ENCODE data around the gene TENM4.
"Not testable (repeated sequence)": the region's sequence is repeated elsewhere in the genome, so short reads cannot be mapped to it uniquely, and the experiment has no call there.

The TENM4 gene

DNA sequence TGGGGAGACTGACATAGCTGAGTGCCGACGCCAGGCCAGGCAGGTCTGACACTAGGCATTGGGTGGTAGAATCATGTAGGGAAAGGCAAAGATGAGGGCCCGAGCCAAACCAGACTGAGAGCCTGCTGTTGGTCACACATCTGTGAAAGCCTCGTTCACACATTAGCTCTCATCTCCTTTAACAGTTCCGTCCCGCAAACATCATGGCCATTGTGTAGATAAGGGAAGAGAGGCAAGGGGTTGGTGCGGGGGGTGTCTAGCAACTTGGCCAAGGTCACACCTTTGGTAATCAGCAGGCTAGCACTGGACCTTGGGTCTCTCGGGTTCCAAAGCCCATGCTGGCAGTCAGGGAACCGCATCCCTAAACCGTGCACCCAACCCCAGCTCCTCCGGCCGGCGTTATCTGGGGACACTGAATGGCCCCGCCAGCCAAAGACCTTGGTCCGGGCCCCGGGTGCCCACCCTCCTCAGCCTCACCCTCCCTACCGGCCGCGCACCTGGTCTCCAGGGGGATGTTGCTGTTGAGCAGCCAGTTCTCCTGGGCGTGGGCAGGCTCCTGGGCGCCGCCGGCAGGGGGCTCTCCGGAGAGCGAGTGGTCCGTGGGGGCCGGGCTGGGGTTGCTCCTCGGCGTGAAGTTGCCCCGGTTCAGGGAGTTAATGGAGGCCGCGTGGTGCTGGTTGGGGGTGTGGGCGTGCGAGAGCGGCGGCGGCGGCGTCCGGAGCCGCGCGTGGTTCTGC lies 537.9 kb downstream of the TENM4 start:
- DNase-seq (ENCODE audit: low read depth in 3 of 3): no peak

- no peak for DNase-seq (ENCODE audit: low read depth in 3 of 3)
Observed at GRCh38 chr11:78901831-78902230, 539.0 kb downstream of the TENM4 start.

GRCh38 chr11:78898266-78898775 lies 542.5 kb downstream of the TENM4 start:
- no peak for DNase-seq (ENCODE audit: low read depth in 3 of 3)

DNA sequence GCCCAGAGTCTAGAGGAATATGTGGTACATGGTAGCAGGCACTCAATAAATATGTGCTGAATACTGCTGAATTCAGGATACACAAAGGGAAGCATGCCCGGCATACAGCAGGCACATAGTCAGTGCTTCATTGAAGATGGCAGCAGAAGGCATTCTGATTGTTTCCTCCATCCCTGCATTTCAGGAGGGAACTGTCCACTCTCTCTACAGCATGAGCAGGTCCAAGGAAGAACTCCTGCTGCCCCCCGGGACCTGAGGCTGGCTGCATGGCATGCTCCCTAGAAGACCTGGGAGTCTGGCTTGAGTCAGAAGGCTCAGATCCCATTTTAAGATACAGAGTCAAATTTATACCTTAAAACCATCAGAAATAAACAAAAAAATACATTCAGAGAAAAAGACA lies 546.8 kb downstream of the TENM4 start:
- no peak for DNase-seq (ENCODE audit: low read depth in 3 of 3)

- no peak for DNase-seq (ENCODE audit: low read depth in 3 of 3)
Observed at GRCh38 chr11:78889698-78890097, 551.1 kb downstream of the TENM4 start.

- no peak for DNase-seq (ENCODE audit: low read depth in 3 of 3)
Observed at GRCh38 chr11:78886616-78887015, 554.2 kb downstream of the TENM4 start.

DNA sequence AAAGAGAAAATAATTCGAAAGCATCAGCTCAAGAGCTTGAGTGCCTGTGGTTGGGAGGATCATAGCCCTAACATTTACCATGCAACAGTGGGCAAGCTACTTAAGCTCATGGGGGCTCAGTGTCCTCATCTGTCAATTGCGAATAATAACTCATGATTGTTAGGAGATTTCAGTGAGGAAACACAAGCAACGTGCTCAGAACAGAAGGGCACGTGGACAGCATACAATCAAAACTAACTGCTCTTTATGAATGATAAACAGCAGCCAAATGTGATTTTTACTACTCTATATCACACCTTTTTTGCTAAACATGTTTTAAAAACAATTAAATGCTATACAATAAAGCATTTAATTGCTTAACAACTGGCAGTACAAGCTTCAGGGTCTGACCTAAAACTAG lies 556.1 kb downstream of the TENM4 start:
- DNase-seq (ENCODE audit: low read depth in 3 of 3): no peak

DNA sequence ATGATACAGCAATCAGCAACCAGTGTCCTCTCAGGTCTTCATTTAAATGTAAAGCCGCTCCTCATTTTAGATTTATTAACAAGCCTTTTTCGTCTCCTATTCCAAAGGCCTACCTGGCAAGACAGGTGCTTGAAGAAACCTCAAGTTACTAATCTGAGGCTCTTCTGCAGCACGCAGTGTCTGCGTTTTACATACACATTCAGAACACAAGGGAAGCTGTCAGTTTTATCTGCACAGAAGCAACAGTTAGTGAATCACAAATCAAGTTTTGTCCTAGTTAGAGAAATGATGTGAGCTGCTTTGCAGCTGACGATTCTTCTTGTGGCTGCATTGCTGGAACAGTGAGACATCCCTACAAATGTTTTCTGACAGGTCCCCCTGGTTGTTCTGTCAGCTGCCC lies 557.3 kb downstream of the TENM4 start:
- no peak for DNase-seq (ENCODE audit: low read depth in 3 of 3)

DNA sequence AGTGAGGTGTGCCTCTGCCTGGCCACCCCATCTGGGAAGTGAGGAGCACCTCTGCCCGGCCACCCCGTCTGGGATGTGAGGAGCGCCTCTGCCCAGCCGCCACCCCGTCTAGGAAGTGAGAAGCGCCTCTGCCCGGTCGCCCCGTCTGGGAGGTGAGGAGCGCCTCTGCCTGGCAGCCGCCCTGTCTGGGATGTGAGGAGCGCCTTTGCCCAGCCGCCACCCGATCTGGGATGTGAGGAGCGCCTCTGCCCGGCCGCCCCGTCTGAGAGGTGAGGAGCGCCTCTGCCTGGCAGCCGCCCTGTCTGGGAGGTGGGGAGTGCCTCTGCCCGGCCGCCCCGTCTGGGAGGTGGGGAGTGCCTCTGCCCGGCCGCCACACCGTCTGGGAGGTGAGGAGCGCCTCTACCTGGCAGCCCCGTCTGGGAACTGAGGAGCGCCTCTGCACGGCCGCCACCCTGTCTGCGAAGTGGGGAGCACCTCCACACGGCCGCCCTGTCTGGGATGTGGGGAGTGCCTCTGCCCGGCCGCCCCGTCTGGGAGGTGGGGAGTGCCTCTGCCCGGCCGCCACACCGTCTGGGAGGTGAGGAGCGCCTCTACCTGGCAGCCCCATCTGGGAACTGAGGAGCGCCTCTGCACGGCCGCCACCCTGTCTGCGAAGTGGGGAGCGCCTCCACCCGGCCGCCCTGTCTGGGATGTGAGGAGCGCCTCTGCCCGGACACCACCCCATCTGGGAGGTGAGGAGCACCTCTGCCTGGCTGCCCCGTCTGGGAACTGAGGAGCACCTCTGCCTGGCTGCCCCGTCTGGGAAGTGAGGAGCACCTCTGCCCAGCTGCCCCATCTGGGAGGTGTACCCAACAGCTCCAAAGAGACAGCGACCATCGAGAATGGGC lies 561.5 kb downstream of the TENM4 start:
- not testable (repeated sequence) for DNase-seq (ENCODE audit: low read depth in 3 of 3)

DNA sequence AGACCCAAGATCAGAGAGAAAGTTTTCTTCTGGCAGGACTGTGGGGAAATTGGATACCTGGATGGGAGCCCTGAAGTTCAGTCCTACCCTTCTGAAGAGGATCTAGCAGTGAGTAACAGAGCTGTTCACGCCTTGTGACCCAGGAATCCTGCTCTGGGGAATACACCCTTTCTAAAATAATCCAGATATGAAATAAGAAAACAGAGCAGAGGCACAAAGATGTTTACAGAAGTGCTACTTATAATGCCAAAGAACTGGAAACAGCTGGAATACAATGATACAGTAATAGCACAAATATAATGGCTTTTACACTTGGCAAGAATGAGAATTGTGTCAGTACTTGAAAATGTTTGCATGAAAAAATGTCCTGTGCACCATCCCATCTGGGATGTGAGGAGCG lies 562.2 kb downstream of the TENM4 start:
- DNase-seq (ENCODE audit: low read depth in 3 of 3): no peak

- DNase-seq (ENCODE audit: low read depth in 3 of 3): no peak
Observed at GRCh38 chr11:78876676-78877075, 564.2 kb downstream of the TENM4 start.

GRCh38 chr11:78870655-78871054 lies 570.2 kb downstream of the TENM4 start:
- no peak for DNase-seq (ENCODE audit: low read depth in 3 of 3)

- DNase-seq (ENCODE audit: low read depth in 3 of 3): no peak
Observed at GRCh38 chr11:78869293-78869692, 571.5 kb downstream of the TENM4 start.

DNA sequence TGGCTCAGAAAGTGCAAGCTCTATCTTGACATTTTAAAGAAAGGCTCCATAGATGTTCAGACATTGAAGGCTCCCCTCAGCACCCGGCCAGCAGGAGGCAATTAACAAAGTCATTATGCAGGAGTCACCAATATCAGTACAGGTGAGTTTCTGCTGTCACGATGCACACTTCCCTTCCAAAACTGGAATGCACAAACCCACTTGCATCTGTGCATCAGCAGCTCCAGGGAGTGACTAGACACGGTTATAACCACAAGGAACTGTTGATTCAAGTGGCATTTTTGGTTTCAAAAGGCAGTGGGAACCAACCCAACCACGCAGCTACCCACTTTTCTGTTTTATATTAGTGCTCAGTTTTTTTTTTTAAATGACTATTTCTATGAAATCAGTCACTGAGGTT lies 572.3 kb downstream of the TENM4 start:
- no peak for DNase-seq (ENCODE audit: low read depth in 3 of 3)

DNA sequence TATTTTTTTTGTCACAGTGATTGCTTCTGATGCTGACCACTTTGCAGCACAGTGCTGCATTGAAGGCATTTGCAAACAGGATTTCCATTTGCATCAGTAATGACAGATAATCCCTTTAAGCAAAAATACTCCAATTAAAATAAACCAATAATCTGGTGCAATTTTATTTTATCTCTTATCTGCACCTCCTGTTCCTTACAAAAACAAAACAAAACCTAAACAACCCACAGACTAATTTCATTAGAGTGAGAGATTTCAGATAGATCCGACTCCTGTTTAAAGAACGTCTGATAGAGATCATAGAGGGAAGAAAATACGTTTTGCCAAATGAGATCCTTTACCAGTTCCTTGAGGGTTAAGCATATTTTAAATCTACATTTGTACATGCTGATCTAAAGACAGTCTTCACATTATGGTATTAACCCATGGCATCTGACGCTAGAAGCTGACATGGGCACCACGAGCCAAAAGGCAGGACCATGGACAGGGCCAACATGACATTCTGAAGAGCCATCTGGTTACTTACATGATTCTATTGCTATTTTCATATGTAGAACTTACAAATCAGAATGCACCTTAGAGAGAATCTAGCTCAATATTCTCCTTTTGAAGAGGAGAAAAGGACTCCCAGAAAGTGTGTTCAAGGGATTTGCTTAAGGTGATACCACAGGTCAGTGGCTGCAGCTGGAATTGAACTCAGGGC lies 580.0 kb downstream of the TENM4 start:
- DNase-seq (ENCODE audit: low read depth in 3 of 3): no peak

DNA sequence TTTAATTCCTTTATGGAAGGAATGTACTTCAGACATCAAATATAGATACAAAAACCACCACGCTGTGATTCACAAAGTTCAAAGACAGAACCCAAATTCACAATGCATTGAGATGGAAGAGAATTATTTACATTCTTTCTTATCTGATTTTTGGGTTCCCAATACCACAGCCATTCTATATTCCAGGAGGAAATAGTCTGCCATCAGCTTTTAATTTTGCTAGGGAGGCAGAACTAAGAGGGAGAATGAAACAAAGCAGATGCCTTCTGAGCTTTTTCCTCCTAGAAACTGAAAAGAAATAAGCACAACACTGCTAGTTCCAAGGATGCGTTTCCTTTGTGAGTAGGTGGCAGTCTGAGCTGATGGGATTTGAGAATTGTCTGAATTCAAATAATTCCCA lies 583.1 kb downstream of the TENM4 start:
- DNase-seq (ENCODE audit: low read depth in 3 of 3): no peak

DNA sequence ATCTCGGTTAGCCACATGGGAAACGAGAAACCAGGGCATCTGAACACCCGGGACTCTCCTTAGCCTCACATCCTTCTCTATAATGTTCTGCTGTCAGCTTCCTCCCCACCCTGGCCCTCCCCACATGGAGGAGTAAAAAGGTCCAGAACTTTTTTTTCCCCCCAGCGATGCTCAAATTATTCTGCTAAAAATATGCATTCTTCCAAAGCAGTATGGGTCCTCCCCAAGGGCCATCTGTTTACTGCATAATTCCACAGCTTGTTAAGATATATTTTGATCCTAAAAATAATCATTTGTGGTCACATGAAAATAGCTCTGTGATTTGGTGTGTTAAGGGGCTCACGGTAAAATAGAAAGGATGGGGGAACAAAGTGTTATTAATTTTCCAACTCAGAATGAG lies 584.6 kb downstream of the TENM4 start:
- no peak for DNase-seq (ENCODE audit: low read depth in 3 of 3)

DNA sequence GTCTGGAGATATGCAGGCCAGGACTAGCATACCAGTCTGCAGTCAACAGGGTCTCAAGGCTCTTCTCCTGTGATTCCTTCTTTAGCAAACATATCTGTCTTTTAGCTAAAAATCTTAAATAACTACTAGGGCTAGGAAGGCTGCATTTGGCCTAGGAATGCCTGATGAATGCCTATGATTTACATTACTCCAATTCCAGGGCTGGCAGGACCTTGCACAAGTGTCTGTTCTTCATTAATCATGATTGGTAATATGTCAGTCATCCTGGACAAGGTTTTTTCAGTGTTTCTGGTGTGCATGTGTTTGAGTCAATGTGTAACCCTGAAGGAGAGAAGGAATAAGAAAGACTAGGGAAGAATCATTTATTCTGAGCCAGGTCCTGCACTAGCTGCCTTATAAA lies 585.7 kb downstream of the TENM4 start:
- no peak for DNase-seq (ENCODE audit: low read depth in 3 of 3)

GRCh38 chr11:78853521-78853920 lies 587.3 kb downstream of the TENM4 start:
- DNase-seq (ENCODE audit: low read depth in 3 of 3): no peak

DNA sequence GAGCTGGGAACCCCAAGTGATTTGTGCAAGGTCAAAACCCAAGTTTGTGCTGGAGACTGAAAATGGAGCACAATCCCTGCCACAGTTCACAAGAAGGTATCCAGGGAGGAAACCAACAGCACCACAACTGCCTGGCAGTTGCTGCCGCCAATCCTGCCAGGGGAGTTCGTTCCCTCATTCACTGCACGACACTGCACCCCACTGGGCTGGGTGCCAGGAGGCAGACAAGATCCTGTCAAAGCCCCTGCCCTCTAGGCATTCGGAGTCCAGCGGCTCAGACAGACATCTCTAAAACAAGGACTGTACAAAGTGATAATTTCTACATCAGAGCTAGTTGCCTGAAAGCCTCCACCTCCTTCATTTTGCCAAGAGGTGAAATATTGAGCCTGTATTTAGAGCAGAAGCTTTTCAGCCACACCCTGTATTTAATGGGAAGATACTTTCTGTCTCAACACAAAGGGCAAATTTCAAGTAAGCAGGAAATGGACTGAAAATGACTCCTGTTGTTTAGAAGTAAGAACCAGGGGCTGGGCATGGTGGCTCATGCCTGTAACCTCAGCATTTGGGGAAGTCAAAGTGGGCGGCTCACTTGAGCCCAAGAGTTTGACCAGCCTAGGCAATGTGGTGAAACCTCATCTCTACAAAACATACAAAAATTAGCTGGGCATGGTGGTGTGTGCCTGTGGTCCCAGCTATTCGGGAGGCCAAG lies 588.8 kb downstream of the TENM4 start:
- DNase-seq (ENCODE audit: low read depth in 3 of 3): no peak

DNA sequence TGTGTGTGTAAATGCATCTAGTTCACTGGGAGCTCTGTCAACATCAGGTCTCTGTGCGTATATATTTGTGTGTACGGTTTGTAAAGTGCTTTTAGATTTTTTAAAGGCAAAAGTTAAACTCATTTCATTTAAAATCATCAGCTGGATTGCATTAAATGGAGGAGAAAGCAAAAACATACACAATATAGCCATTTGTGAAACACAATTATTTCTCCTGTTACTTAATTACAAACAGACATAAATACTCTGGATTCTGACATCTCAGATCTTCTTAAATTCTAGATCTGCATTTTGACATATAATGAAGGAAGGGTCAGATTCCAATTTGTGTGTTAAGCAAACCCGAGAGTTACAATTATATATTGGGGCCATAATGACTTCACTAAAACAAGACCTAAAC lies 590.8 kb downstream of the TENM4 start:
- DNase-seq (ENCODE audit: low read depth in 3 of 3): no peak

GRCh38 chr11:78846269-78846668 lies 594.6 kb downstream of the TENM4 start:
- DNase-seq (ENCODE audit: low read depth in 3 of 3): no peak

Measured in stimulated activated CD4-positive, alpha-beta T cell treated with anti-CD3 and anti-CD28 coated beads, TNF-alpha, amount 100 ng/mL, for 24 hours (primary cell).